GM12878 (cell line): Measurements from ENCODE around the gene HSPBAP1. TPM values are rescaled to one million over a fixed set of nuclear protein-coding genes. Genes with fewer than 3 reads are reported as not detected.

Experiments used
- ATAC-seq: fragments of 200-7000 bp; cut with Tn5 transposase; 3 replicates; pipeline ENCODE4 v1.9.1; 2020; ENCODE audit warnings: mild to moderate bottlenecking, moderate library complexity
- BruUV-seq: library from RNA; stranded (reverse); fragments of 400-500 nt; replicated peaks from 2 replicates; lab custom pipeline; 2021; lab: Mats Ljungman, UMichigan
- CTCF ChIA-PET: fragments of 300-600 bp; sonication (Branson Sonifier 250); formaldehyde crosslinking; extraction: SDS; loops from one replicate; lab custom pipeline; 2021; ENCODE audit warnings: inconsistent platforms; lab: Yijun Ruan, JAX
- POLR2A ChIA-PET: fragments of 350-600 bp; formaldehyde crosslinking; extraction: SDS; loops from one replicate; lab custom pipeline; 2021; ENCODE audit warnings: inconsistent platforms; lab: Charles Lee
- RAD21 ChIA-PET: fragments of 300-600 bp; sonication (Branson Sonifier 250); formaldehyde crosslinking; loops from one replicate; lab custom pipeline; 2023; ENCODE audit warnings: antibody characterized with exemption; ENCODE audit not compliant: unreplicated experiment; lab: Charles Lee
- SMC1A ChIA-PET: fragments of 300-600 bp; sonication (Branson Sonifier 250); formaldehyde crosslinking; loops from one replicate; lab custom pipeline; 2023; ENCODE audit not compliant: unreplicated experiment, uncharacterized antibody; lab: Charles Lee
- DNase-seq: peaks from one replicate; pipeline ENCODE4 v3.0.0-alpha.2; 2011; ENCODE audit warnings: low read depth, low spot score
- FAIRE-seq: peaks from 3 replicates; lab custom pipeline; 2011; peaks lifted over from hg19 to GRCh38; lab: Jason Lieb, UNC
- H2AFZ ChIP-seq: 2 replicates; pipeline ENCODE4 v1.6.0; 2011; ENCODE audit warnings: low read depth, low read length, control low read depth; ENCODE audit not compliant: control insufficient read depth
- H3K27ac ChIP-seq: 2 replicates; pipeline ENCODE4 v1.5.1; 2011; ENCODE audit warnings: control low read depth; ENCODE audit not compliant: control insufficient read depth, insufficient read depth
- H3K27me3 ChIP-seq, 2 experiments: replicated peaks in 1 of 2; 2 replicates each; pipeline versions ENCODE4 v1.6.0 to v1.6.1; 2011; ENCODE audit warnings: low read length in 1 of 2; ENCODE audit not compliant: control insufficient read depth in 2 of 2, insufficient read depth in 2 of 2
- H3K36me3 ChIP-seq, 2 experiments: 2 replicates each; pipeline ENCODE4 v1.5.1; 2011; ENCODE audit warnings: low read length in 1 of 2; ENCODE audit not compliant: control insufficient read depth in 2 of 2, insufficient read depth in 2 of 2
- H3K4me1 ChIP-seq: 2 replicates; pipeline ENCODE4 v1.6.1; 2011; ENCODE audit warnings: mild to moderate bottlenecking, low read length, moderate library complexity, mixed read lengths; ENCODE audit not compliant: control insufficient read depth, insufficient read depth
- H3K4me2 ChIP-seq: 2 replicates; pipeline ENCODE4 v1.6.0; 2011; ENCODE audit warnings: control low read depth; ENCODE audit not compliant: control insufficient read depth, insufficient read depth
- H3K4me3 ChIP-seq: fragments of 200-600 bp; sonication (generic); 2 replicates; pipeline ENCODE4 v1.5.1; 2016
- H3K79me2 ChIP-seq: 2 replicates; pipeline ENCODE4 v1.6.0; 2011; ENCODE audit warnings: low read length; ENCODE audit not compliant: control insufficient read depth, insufficient read depth
- H3K9ac ChIP-seq: 2 replicates; pipeline ENCODE4 v1.8.0; 2011; ENCODE audit warnings: low read length, control low read depth, mixed read lengths; ENCODE audit not compliant: control insufficient read depth, insufficient read depth
- H3K9me3 ChIP-seq: replicated peaks from 3 replicates; pipeline ENCODE4 v1.5.1; 2011; ENCODE audit warnings: mild to moderate bottlenecking, low read length; ENCODE audit not compliant: control insufficient read depth, insufficient read depth
- H4K20me1 ChIP-seq: 2 replicates; pipeline ENCODE4 v1.6.0; 2011; ENCODE audit not compliant: control insufficient read depth, insufficient read depth
- BHLHE40 ChIP-seq, 2 experiments: fragments of 450-650 bp in 1 of 2; IDR thresholded peaks; 2 replicates each; pipeline ENCODE4 v1.6.1; 2011 to 2017; ENCODE audit warnings: low read depth in 2 of 2, borderline replicate concordance in 1 of 2, improper control_type of control experiment in 1 of 2, low read length in 1 of 2, mild to moderate bottlenecking in 1 of 2
- BMI1 ChIP-seq: fragments of 450-650 bp; IDR thresholded peaks from 2 replicates; pipeline ENCODE4 v1.6.1; 2016; ENCODE audit warnings: mild to moderate bottlenecking, moderate library complexity, borderline replicate concordance
- CEBPB ChIP-seq, 2 experiments: fragments of 150-350 bp in 1 of 2; IDR thresholded peaks; 2 replicates each; pipeline ENCODE4 v1.6.1; 2012 to 2014; ENCODE audit warnings: low read depth in 2 of 2, low read length in 2 of 2, borderline replicate concordance in 1 of 2, inconsistent platforms in 1 of 2
- NFXL1 ChIP-seq: fragments of 450-650 bp; IDR thresholded peaks from 2 replicates; pipeline ENCODE4 v1.6.1; 2017; ENCODE audit warnings: antibody characterized with exemption, mild to moderate bottlenecking, borderline replicate concordance
- ZBED1 ChIP-seq: IDR thresholded peaks from 2 replicates; pipeline ENCODE4 v1.6.1; 2016; ENCODE audit warnings: borderline replicate concordance
- ZNF217 ChIP-seq: fragments of 450-650 bp; IDR thresholded peaks from 2 replicates; pipeline ENCODE4 v1.6.1; 2017; ENCODE audit warnings: antibody characterized with exemption, mild to moderate bottlenecking
- WGBS: methylation state at CpG from one replicate; pipeline ENCODE4 v1.1.6; 2016; ENCODE audit warnings: low lambda C conversion rate; ENCODE audit not compliant: insufficient replicate concordance, insufficient coverage; ENCODE audit errors: missing lambda C conversion rate; 5-methylcytosine and 5-hydroxymethylcytosine counted together
- in situ Hi-C: fragments of 300-500 bp; cut with MboI; formaldehyde crosslinking; loops from 9 replicates; pipeline ENCODE4 v1.14.3; 2018; ENCODE audit warnings: mixed read lengths
- intact Hi-C: fragments of 100-400 bp; cut with micrococcal nuclease; formaldehyde crosslinking; loops from one replicate; pipeline ENCODE4 v1.14.2; 2022; ENCODE audit not compliant: unreplicated experiment
- polyA plus RNA-seq, 11 experiments: library from polyadenylated mRNA; depleted of rRNA in 4 of 11; unstranded in 6 of 11; stranded (reverse) in 5 of 11; fragments of >200 nt; fragmentation: Nextera tagmentation in 4 of 11; fragmentation: Illumina TruSeq in 1 of 11; extraction: Ambion mirVana in 4 of 11; extraction: Trizol in 1 of 11; gene quantifications; 1 replicate in 1 of 11; 2 replicates in 10 of 11; pipeline versions ENCODE4 v1.2.1 to v1.2.3, GENCODE V29; 2011 to 2016; ENCODE audit warnings: inconsistent platforms in 2 of 11, missing spikeins in 2 of 11, low read depth in 1 of 11
- total RNA-seq, 4 experiments: library from RNA; depleted of rRNA in 3 of 4; stranded (reverse); fragments of >200 nt in 3 of 4; fragmentation: Illumina TruSeq in 1 of 4; extraction: Trizol in 1 of 4; gene quantifications; 2 replicates each; pipeline versions ENCODE4 v1.2.1 to v1.2.3, GENCODE V29; 2013 to 2021
- TF ChIP-seq, protein P1 (sequence below): fragments of 450-650 bp; IDR thresholded peaks from 2 replicates; pipeline ENCODE4 v1.6.1; 2017; ENCODE audit warnings: mild to moderate bottlenecking, low read depth, inconsistent platforms; ENCODE audit not compliant: poor library complexity, severe bottlenecking
- TF ChIP-seq, protein P2 (sequence below): fragments of 450-650 bp; IDR thresholded peaks from 2 replicates; pipeline ENCODE4 v1.6.1; 2016; ENCODE audit warnings: mild to moderate bottlenecking, moderate library complexity, borderline replicate concordance

Gene HSPBAP1
- total and polyA plus RNA-seq, 10 of the 15 experiments (the other 5 are each of a cell fraction or from before 2014, with no cell fraction given) = 3.2 to 10.3 (median 7.9) TPM

DNA sequence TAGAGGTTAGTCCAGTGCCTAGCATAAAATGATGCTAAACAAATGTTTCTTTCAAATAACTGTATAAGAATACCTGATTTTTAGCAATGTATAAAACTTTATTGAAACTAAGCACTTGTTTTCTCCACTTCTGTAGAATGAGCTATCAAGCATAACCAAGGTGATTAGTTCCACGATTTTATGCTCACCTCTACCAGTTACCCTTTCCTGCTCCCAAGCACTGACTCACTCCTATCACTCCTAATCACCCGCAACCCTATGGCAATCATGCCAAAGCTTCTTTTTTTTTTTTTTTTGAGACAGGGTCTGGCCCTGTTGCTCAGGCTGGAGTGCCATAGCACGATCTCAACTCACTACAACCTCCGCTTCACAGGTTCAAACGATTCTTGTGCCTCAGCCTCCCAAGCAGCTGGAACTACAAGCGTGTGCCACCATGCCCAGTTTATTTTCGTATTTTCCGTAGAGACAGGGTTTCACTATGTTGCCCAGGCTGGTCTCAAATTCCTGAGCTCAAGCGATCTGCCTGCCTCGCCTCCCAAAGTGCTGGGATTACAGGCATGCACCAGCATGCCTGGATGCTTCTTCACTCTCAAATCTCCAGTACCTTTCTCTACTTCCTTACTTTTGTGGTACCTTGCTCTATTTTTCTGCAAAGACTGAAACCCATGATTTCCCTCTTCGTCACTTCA, 3.9 kb downstream of the HSPBAP1 start:
- Histone ChIP-seq H4K20me1 (no peaks in the 10 kb centered on the region), H3K4me1 (no peaks in the 10 kb centered on the region), H3K9ac (no peak overlapping the region), H3K4me2 (no peak overlapping the region), H3K27ac (no peak overlapping the region), H3K27me3 (no peaks in the 10 kb centered on the region), H3K9me3 (no peaks in the 10 kb centered on the region), H3K79me2 (no peaks in the 10 kb centered on the region; the same call in 1 of the 2 replicates), H3K4me3 (no peak overlapping the region), H2AFZ (no peak overlapping the region), H3K36me3 (no peaks in the 10 kb centered on the region)
- no peak for DNase-seq
- SMC1A ChIA-PET = interaction anchor here (0.6 to 0.8 kb wide), 2 partner anchors 34 to 893 kb away, joined by 3 read pairs; no protein-coding TSS in a partner anchor
- intact Hi-C loops = loop anchor here (10.0 kb wide), 1 partner anchor 225 kb away; the partner anchor contains the start of genes DTX3L and PARP9
- no peak for ATAC-seq
- CTCF ChIA-PET = interaction anchor here (0.6 to 1.8 kb wide), 2 partner anchors 33 to 35 kb away, joined by 3 to 5 read pairs; no protein-coding TSS in a partner anchor
- no TSS peak for BruUV-seq
- TF ChIP-seq ZBED1 (no peak), BHLHE40 (IDR thresholded peaks at IDR 0.05; ENCODE audit: borderline replicate concordance in 1 of 2, low read depth in 2 of 2, low read length in 1 of 2) (no peak), BMI1 (no peak), CEBPB (IDR thresholded peaks at IDR 0.05; ENCODE audit: borderline replicate concordance in 1 of 2, low read depth in 2 of 2, low read length in 2 of 2) (no peak), NFXL1 (no peak), ZNF217 (no peak)
- TF ChIP-seq, protein P1, sequence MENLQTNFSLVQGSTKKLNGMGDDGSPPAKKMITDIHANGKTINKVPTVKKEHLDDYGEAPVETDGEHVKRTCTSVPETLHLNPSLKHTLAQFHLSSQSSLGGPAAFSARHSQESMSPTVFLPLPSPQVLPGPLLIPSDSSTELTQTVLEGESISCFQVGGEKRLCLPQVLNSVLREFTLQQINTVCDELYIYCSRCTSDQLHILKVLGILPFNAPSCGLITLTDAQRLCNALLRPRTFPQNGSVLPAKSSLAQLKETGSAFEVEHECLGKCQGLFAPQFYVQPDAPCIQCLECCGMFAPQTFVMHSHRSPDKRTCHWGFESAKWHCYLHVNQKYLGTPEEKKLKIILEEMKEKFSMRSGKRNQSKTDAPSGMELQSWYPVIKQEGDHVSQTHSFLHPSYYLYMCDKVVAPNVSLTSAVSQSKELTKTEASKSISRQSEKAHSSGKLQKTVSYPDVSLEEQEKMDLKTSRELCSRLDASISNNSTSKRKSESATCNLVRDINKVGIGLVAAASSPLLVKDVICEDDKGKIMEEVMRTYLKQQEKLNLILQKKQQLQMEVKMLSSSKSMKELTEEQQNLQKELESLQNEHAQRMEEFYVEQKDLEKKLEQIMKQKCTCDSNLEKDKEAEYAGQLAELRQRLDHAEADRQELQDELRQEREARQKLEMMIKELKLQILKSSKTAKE = no peak
- TF ChIP-seq, protein P2, sequence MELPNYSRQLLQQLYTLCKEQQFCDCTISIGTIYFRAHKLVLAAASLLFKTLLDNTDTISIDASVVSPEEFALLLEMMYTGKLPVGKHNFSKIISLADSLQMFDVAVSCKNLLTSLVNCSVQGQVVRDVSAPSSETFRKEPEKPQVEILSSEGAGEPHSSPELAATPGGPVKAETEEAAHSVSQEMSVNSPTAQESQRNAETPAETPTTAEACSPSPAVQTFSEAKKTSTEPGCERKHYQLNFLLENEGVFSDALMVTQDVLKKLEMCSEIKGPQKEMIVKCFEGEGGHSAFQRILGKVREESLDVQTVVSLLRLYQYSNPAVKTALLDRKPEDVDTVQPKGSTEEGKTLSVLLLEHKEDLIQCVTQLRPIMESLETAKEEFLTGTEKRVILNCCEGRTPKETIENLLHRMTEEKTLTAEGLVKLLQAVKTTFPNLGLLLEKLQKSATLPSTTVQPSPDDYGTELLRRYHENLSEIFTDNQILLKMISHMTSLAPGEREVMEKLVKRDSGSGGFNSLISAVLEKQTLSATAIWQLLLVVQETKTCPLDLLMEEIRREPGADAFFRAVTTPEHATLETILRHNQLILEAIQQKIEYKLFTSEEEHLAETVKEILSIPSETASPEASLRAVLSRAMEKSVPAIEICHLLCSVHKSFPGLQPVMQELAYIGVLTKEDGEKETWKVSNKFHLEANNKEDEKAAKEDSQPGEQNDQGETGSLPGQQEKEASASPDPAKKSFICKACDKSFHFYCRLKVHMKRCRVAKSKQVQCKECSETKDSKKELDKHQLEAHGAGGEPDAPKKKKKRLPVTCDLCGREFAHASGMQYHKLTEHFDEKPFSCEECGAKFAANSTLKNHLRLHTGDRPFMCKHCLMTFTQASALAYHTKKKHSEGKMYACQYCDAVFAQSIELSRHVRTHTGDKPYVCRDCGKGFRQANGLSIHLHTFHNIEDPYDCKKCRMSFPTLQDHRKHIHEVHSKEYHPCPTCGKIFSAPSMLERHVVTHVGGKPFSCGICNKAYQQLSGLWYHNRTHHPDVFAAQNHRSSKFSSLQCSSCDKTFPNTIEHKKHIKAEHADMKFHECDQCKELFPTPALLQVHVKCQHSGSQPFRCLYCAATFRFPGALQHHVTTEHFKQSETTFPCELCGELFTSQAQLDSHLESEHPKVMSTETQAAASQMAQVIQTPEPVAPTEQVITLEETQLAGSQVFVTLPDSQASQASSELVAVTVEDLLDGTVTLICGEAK = peak; percentile 65
- 87% methylated on average over 10 of the region's 11 CpGs for WGBS
- no peak for FAIRE-seq
- in situ Hi-C loops = no loop called here
- POLR2A ChIA-PET = interaction anchor here (0.7 to 0.8 kb wide), 2 partner anchors 15 to 1321 kb away, joined by 3 to 5 read pairs; no protein-coding TSS in a partner anchor
- RAD21 ChIA-PET = interaction anchor here (0.8 kb wide), 1 partner anchor 34 kb away, joined by 3 read pairs; no protein-coding TSS in a partner anchor
